Adrenal gland (tissue), 5 donors: Measurements from ENCODE around the gene LOXL1.

Experiments
- POLR2A ChIP-seq, 2 donors: fragments of 450-650 bp; IDR thresholded peaks; one replicate each; pipeline ENCODE4 v1.6.1; 2017; ENCODE audit warnings: antibody characterized with exemption in 2 of 2, mild to moderate bottlenecking in 2 of 2, moderate library complexity in 1 of 2
- TF ChIP-seq, protein P1 (sequence below), 6 experiments: fragments of 450-650 bp in 4 of 6; fragments of 200-600 bp in 2 of 6; sonication (generic) in 1 of 6; IDR thresholded peaks; 1 replicate in 5 of 6; 2 replicates in 1 of 6; pipeline versions ENCODE4 v1.5.1 to v1.8.0; 2016 to 2021; ENCODE audit warnings: antibody characterized with exemption in 6 of 6, mild to moderate bottlenecking in 2 of 6, moderate library complexity in 1 of 6
- donor health status: DM: no; HTN: no; CAD: no.

DNA sequence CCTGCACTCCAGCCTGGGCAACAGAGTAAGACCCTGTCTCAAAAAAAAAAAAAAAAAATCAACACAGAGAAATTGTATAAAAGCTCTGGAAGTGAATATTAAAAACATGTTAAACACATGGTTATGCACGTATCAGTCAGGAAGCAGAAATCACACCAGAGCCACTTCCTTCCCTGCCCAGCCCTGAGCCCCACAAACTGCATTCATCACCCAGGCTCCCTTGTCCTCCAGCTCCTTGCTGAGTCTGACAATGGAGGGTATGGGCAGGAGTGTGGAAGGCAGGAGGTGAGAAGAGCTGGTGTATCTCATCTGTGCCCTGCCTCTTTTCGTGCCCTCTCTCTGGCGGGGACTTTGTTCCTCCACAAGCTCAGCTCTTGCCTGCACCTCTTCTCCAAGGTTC lies 12.1 kb upstream of the LOXL1 start:
- TF ChIP-seq, protein P1, sequence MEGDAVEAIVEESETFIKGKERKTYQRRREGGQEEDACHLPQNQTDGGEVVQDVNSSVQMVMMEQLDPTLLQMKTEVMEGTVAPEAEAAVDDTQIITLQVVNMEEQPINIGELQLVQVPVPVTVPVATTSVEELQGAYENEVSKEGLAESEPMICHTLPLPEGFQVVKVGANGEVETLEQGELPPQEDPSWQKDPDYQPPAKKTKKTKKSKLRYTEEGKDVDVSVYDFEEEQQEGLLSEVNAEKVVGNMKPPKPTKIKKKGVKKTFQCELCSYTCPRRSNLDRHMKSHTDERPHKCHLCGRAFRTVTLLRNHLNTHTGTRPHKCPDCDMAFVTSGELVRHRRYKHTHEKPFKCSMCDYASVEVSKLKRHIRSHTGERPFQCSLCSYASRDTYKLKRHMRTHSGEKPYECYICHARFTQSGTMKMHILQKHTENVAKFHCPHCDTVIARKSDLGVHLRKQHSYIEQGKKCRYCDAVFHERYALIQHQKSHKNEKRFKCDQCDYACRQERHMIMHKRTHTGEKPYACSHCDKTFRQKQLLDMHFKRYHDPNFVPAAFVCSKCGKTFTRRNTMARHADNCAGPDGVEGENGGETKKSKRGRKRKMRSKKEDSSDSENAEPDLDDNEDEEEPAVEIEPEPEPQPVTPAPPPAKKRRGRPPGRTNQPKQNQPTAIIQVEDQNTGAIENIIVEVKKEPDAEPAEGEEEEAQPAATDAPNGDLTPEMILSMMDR (IDR thresholded peaks at IDR 0.05): no peak
- no peak for TF ChIP-seq POLR2A (IDR thresholded peaks at IDR 0.05)
